T-helper 1 cell treated with Interleukin-12 subunit alpha and Interleukin-12 subunit beta and Interleukin-4 antibody, amounts not matched to agents 30 μg/mL and 1 μg/mL, for 36 hours (primary cell): ENCODE measurements around the gene ODAD4.

Source experiments
- H3K27ac Mint-ChIP-seq: one replicate; pipeline ENCODE4 v1.8.0; 2021; ENCODE audit warnings: mild to moderate bottlenecking, mixed read lengths
- H3K27me3 Mint-ChIP-seq: one replicate; pipeline ENCODE4 v1.8.0; 2021; ENCODE audit warnings: low read depth, mixed read lengths
- H3K36me3 Mint-ChIP-seq: one replicate; pipeline ENCODE4 v1.8.0; 2021; ENCODE audit warnings: low read depth, mixed read lengths
- H3K4me1 Mint-ChIP-seq: one replicate; pipeline ENCODE4 v1.8.0; 2021; ENCODE audit warnings: low read depth, mixed read lengths
- H3K4me3 Mint-ChIP-seq: one replicate; pipeline ENCODE4 v1.8.0; 2021; ENCODE audit warnings: mild to moderate bottlenecking, moderate library complexity, mixed read lengths
- H3K9me3 Mint-ChIP-seq: one replicate; pipeline ENCODE4 v1.8.0; 2021; ENCODE audit warnings: mixed read lengths

ODAD4 gene

GRCh38 chr17:41942626-41943373, 12.4 kb downstream of the ODAD4 start:
- Mint-ChIP-seq H3K27ac (no peak overlapping the region), H3K4me3 (no peak overlapping the region), H3K4me1 (no peaks in the 10 kb centered on the region), H3K27me3 (no peaks in the 10 kb centered on the region), H3K36me3 (no peaks in the 10 kb centered on the region), H3K9me3 (no peaks in the 10 kb centered on the region)

GRCh38 chr17:41943492-41943891, 13.1 kb downstream of the ODAD4 start:
- Mint-ChIP-seq H3K27me3 (no peaks in the 10 kb centered on the region), H3K27ac (no peak overlapping the region), H3K36me3 (no peaks in the 10 kb centered on the region), H3K4me3 (no peak overlapping the region), H3K4me1 (no peaks in the 10 kb centered on the region), H3K9me3 (no peaks in the 10 kb centered on the region)

GRCh38 chr17:41944943-41945342, 14.5 kb downstream of the ODAD4 start:
- Mint-ChIP-seq H3K36me3 (no peaks in the 10 kb centered on the region), H3K27ac (no peak overlapping the region), H3K4me3 (no peak overlapping the region), H3K9me3 (no peaks in the 10 kb centered on the region), H3K27me3 (no peaks in the 10 kb centered on the region), H3K4me1 (no peaks in the 10 kb centered on the region)

GRCh38 chr17:41948762-41949460, 18.5 kb downstream of the ODAD4 start:
- no peaks in the 10 kb centered on the region for H3K9me3 Mint-ChIP-seq
- no peaks in the 10 kb centered on the region for H3K4me1 Mint-ChIP-seq
- H3K27ac Mint-ChIP-seq, result no peak overlapping the region
- no peak overlapping the region for H3K4me3 Mint-ChIP-seq
- H3K27me3 Mint-ChIP-seq, result no peaks in the 10 kb centered on the region
- H3K36me3 Mint-ChIP-seq, result no peaks in the 10 kb centered on the region

- no peak overlapping the region for H3K4me3 Mint-ChIP-seq
- no peak overlapping the region for H3K27ac Mint-ChIP-seq
- no peaks in the 10 kb centered on the region for H3K4me1 Mint-ChIP-seq
- H3K9me3 Mint-ChIP-seq, result no peaks in the 10 kb centered on the region
- no peaks in the 10 kb centered on the region for H3K27me3 Mint-ChIP-seq
- H3K36me3 Mint-ChIP-seq, result no peaks in the 10 kb centered on the region
Observed at GRCh38 chr17:41956522-41956921, 26.1 kb downstream of the ODAD4 start.

- H3K27me3 Mint-ChIP-seq, result no peaks in the 10 kb centered on the region
- H3K36me3 Mint-ChIP-seq, result no peaks in the 10 kb centered on the region
- H3K4me3 Mint-ChIP-seq, result no peak overlapping the region
- H3K27ac Mint-ChIP-seq, result no peak overlapping the region
- H3K4me1 Mint-ChIP-seq, result no peaks in the 10 kb centered on the region
- H3K9me3 Mint-ChIP-seq, result no peaks in the 10 kb centered on the region
Observed at GRCh38 chr17:41957031-41957868, 26.8 kb downstream of the ODAD4 start.

- no peaks in the 10 kb centered on the region for H3K36me3 Mint-ChIP-seq
- no peak overlapping the region for H3K4me3 Mint-ChIP-seq
- no peak overlapping the region for H3K27ac Mint-ChIP-seq
- H3K9me3 Mint-ChIP-seq, result no peaks in the 10 kb centered on the region
- no peaks in the 10 kb centered on the region for H3K27me3 Mint-ChIP-seq
- no peaks in the 10 kb centered on the region for H3K4me1 Mint-ChIP-seq
Observed at GRCh38 chr17:41957869-41958439, 27.5 kb downstream of the ODAD4 start.

- H3K27me3 Mint-ChIP-seq, result no peaks in the 10 kb centered on the region
- no peaks in the 10 kb centered on the region for H3K36me3 Mint-ChIP-seq
- H3K27ac Mint-ChIP-seq, result no peak overlapping the region
- no peaks in the 10 kb centered on the region for H3K4me1 Mint-ChIP-seq
- H3K9me3 Mint-ChIP-seq, result no peaks in the 10 kb centered on the region
- H3K4me3 Mint-ChIP-seq, result no peak overlapping the region
Observed at GRCh38 chr17:41959030-41959335, 28.6 kb downstream of the ODAD4 start.

GRCh38 chr17:41959336-41960095, 29.1 kb downstream of the ODAD4 start:
- no peaks in the 10 kb centered on the region for H3K9me3 Mint-ChIP-seq
- no peak overlapping the region for H3K27ac Mint-ChIP-seq
- no peaks in the 10 kb centered on the region for H3K27me3 Mint-ChIP-seq
- H3K4me3 Mint-ChIP-seq, result no peak overlapping the region
- H3K36me3 Mint-ChIP-seq, result no peaks in the 10 kb centered on the region
- no peaks in the 10 kb centered on the region for H3K4me1 Mint-ChIP-seq

- Mint-ChIP-seq H3K27ac (no peak overlapping the region), H3K4me3 (no peak overlapping the region), H3K27me3 (no peaks in the 10 kb centered on the region), H3K36me3 (no peaks in the 10 kb centered on the region), H3K9me3 (no peaks in the 10 kb centered on the region), H3K4me1 (peaks cover 9% of the 10 kb centered on the region)
Observed at GRCh38 chr17:41962111-41962510, 31.7 kb downstream of the ODAD4 start.

- no peak overlapping the region for H3K27ac Mint-ChIP-seq
- H3K4me3 Mint-ChIP-seq, result no peak overlapping the region
Observed at GRCh38 chr17:41962768-41963434, 32.5 kb downstream of the ODAD4 start.

GRCh38 chr17:41965694-41966462, 35.5 kb downstream of the ODAD4 start:
- H3K4me3 Mint-ChIP-seq, result peak overlapping the region; percentile 78
- peak overlapping the region; percentile 67 for H3K27ac Mint-ChIP-seq
- no peaks in the 10 kb centered on the region for H3K27me3 Mint-ChIP-seq
- H3K9me3 Mint-ChIP-seq, result no peaks in the 10 kb centered on the region
- peaks cover 10% of the 10 kb centered on the region for H3K36me3 Mint-ChIP-seq
- H3K4me1 Mint-ChIP-seq, result peaks cover 23% of the 10 kb centered on the region

More at GRCh38 chr17:41962768-41963434, 32.5 kb downstream of the ODAD4 start:
- Mint-ChIP-seq H3K27me3 (no peaks in the 10 kb centered on the region), H3K9me3 (no peaks in the 10 kb centered on the region), H3K36me3 (peaks cover 3% of the 10 kb centered on the region), H3K4me1 (peaks cover 15% of the 10 kb centered on the region)

GRCh38 chr17:41966463-41967140, 36.2 kb downstream of the ODAD4 start, which contains the start of gene CNP:
TSS of gene CNP (plus strand) at chr17:41966795. CDS start at chr17:41966885, 90 bp downstream.
- Mint-ChIP-seq H3K27ac (peak within 1 kb of the TSS; percentile 77), H3K9me3 (no peaks in the 10 kb centered on the region), H3K4me3 (peak within 1 kb of the TSS; percentile 85), H3K27me3 (no peaks in the 10 kb centered on the region), H3K4me1 (peaks cover 26% of the 10 kb centered on the region), H3K36me3 (peaks cover 14% of the 10 kb centered on the region)
